ENCODE results near the gene HSD17B8.
"Not testable (repeated sequence)": the region's sequence is repeated elsewhere in the genome, so short reads cannot be mapped to it uniquely, and the experiment has no call there.

Gene HSD17B8

GRCh38 chr6:33207552-33208090, 3.2 kb downstream of the HSD17B8 start:
- no peak for DNase-seq

GRCh38 chr6:33208091-33208967, 3.9 kb downstream of the HSD17B8 start, which contains the start of gene RING1:
Gene RING1, plus strand, starts transcription at chr6:33208500. Its CDS starts 323 bp downstream, at chr6:33208823.
- peak; percentile 54 for DNase-seq

GRCh38 chr6:33209856-33210255, 5.4 kb downstream of the HSD17B8 start:
- DNase-seq, result no peak

- DNase-seq, result no peak
These were observed 6.7 kb downstream of the HSD17B8 start for GRCh38 chr6:33211136-33211535.

GRCh38 chr6:33211666-33212422, 7.4 kb downstream of the HSD17B8 start:
- DNase-seq, result no peak

- DNase-seq, result no peak
These were observed 8.4 kb downstream of the HSD17B8 start for GRCh38 chr6:33212857-33213165.

- DNase-seq, result no peak
These were observed 8.9 kb downstream of the HSD17B8 start for GRCh38 chr6:33213166-33213988.

- no peak for DNase-seq
These were observed 9.5 kb downstream of the HSD17B8 start for GRCh38 chr6:33213989-33214335.

GRCh38 chr6:33215271-33216116, 11.0 kb downstream of the HSD17B8 start:
- DNase-seq, result no peak

- no peak for DNase-seq
These were observed 11.7 kb downstream of the HSD17B8 start for GRCh38 chr6:33216117-33216649.

- no peak for DNase-seq
These were observed 12.8 kb downstream of the HSD17B8 start for GRCh38 chr6:33217246-33217645.

GRCh38 chr6:33217681-33218080, 13.2 kb downstream of the HSD17B8 start:
- no peak for DNase-seq

GRCh38 chr6:33226503-33227120, 22.2 kb downstream of the HSD17B8 start:
- not testable (repeated sequence) for DNase-seq

GRCh38 chr6:33235221-33235634, 30.8 kb downstream of the HSD17B8 start:
- DNase-seq, result no peak

GRCh38 chr6:33236328-33236727, 31.9 kb downstream of the HSD17B8 start:
- DNase-seq, result no peak

GRCh38 chr6:33236852-33237251, 32.4 kb downstream of the HSD17B8 start:
- DNase-seq, result no peak

- DNase-seq, result no peak
These were observed 33.3 kb downstream of the HSD17B8 start for GRCh38 chr6:33237741-33238140.

- no peak for DNase-seq
These were observed 37.5 kb downstream of the HSD17B8 start for GRCh38 chr6:33241968-33242367.

GRCh38 chr6:33243476-33243875, 39.0 kb downstream of the HSD17B8 start:
- DNase-seq, result no peak

- DNase-seq, result peak; percentile 89
These were observed 43.7 kb downstream of the HSD17B8 start for GRCh38 chr6:33247977-33248642.

GRCh38 chr6:33248643-33248931, 44.1 kb downstream of the HSD17B8 start:
- DNase-seq, result peak; percentile 85

Measured in NCI-H748 treated with DMSO at 0.1 percent for 48 hours (cell line).